Measurements from ENCODE around the gene MLN. TPM values are rescaled to one million over a fixed set of nuclear protein-coding genes. Genes with fewer than 3 reads are reported as not detected.

The MLN gene
- total and polyA plus RNA-seq, 2 donors (not counting 1 experiment from before 2014, with no cell fraction given): not detected

DNA sequence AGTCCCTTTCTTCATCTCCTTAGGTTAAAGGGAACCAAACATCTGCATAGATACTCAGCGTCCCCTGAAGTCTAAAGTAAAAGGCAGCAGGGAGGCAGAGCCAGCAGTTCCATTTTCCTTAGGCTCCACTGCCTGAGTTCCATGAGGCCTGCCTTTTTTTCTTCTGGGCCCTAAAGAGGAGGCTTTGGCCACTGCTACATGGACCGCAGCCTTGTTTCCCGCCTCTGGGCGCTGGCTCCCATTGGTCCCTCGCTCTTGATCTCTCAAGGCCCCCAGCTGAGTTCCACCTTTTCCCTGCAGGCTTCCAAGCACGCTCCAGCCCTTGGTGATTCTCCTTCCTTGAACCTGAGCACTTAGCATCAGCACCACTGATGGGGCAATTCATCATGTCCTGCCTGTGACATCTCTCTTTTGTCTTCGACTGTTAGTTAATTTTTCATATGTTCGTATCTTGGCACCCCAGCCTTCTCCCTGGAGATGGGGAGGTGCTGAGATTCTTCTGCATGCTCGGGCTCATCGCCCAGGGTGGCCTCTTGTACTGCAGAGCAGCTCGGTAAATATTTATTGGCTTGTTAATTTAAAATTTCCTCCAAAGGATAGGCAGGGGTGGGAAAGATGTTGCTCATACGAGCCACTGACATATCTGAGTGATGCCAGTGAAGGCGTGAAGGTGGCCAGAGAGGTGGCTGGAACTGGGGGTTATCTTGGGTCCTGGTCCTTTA lies 3.4 kb downstream of the MLN start:
- no peak for DNase-seq
- POLR2A ChIA-PET: no interaction called here
- no peaks in the 10 kb centered on the region for H3K79me2 ChIP-seq (ENCODE audit: control insufficient read depth, insufficient read depth, low read length)
- no peaks in the 10 kb centered on the region for H3K9me3 Mint-ChIP-seq (ENCODE audit: insufficient read depth)
- no peak for ATAC-seq (ENCODE audit: low read depth)
- CTCF ChIA-PET: no interaction called here
- H3K9ac ChIP-seq (ENCODE audit: low read length): no peak overlapping the region
- WGBS (ENCODE audit: insufficient coverage): 83% methylated on average over 12 of the region's 13 CpGs
- no peak overlapping the region for H3K4me2 ChIP-seq (replicated peaks; ENCODE audit: low read depth, low read length, poor library complexity, severe bottlenecking)
- H3K27ac ChIP-seq (ENCODE audit: low read length in 2 of 2): no peak overlapping the region
- no peaks in the 10 kb centered on the region for H3K4me1 ChIP-seq (ENCODE audit: control insufficient read depth in 2 of 2, insufficient read depth in 2 of 2, low read length in 2 of 2)
- no peak overlapping the region for H2AFZ ChIP-seq (ENCODE audit: insufficient read depth, low read depth, low read length, poor library complexity, severe bottlenecking)
- no peak overlapping the region for H3K27ac Mint-ChIP-seq
- intact Hi-C loops (cut with micrococcal nuclease): no loop called here
- H3K9me3 ChIP-seq (ENCODE audit: control extremely low read depth in 1 of 3, control insufficient read depth in 2 of 3, insufficient read depth in 1 of 3, low read length in 2 of 3): peaks cover 0 to 1% (median 0%) of the 10 kb centered on the region in 3 donors
- no peak overlapping the region for H3K4me3 ChIP-seq (ENCODE audit: control extremely low read depth in 1 of 5, extremely low read depth in 1 of 5, insufficient read depth in 1 of 5, low read depth in 2 of 5, low read length in 4 of 5)
- H3K4me1 Mint-ChIP-seq: no peaks in the 10 kb centered on the region
- H3K4me3 Mint-ChIP-seq: no peak overlapping the region
- no peaks in the 10 kb centered on the region for H4K20me1 ChIP-seq (ENCODE audit: control insufficient read depth, insufficient read depth, low read length, poor library complexity, severe bottlenecking)
- H3K27me3 Mint-ChIP-seq: peaks cover 56% of the 10 kb centered on the region
- TF ChIP-seq, protein P1, sequence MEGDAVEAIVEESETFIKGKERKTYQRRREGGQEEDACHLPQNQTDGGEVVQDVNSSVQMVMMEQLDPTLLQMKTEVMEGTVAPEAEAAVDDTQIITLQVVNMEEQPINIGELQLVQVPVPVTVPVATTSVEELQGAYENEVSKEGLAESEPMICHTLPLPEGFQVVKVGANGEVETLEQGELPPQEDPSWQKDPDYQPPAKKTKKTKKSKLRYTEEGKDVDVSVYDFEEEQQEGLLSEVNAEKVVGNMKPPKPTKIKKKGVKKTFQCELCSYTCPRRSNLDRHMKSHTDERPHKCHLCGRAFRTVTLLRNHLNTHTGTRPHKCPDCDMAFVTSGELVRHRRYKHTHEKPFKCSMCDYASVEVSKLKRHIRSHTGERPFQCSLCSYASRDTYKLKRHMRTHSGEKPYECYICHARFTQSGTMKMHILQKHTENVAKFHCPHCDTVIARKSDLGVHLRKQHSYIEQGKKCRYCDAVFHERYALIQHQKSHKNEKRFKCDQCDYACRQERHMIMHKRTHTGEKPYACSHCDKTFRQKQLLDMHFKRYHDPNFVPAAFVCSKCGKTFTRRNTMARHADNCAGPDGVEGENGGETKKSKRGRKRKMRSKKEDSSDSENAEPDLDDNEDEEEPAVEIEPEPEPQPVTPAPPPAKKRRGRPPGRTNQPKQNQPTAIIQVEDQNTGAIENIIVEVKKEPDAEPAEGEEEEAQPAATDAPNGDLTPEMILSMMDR (IDR thresholded peaks at IDR 0.05): no peak
- no peak for TF ChIP-seq EZH2 (IDR thresholded peaks at IDR 0.05; ENCODE audit: borderline replicate concordance, insufficient read depth, low read depth, low read length, poor library complexity, severe bottlenecking)
- H3K36me3 ChIP-seq (replicated peaks in 1 of 2; ENCODE audit: control extremely low read depth in 1 of 2, control insufficient read depth in 1 of 2, extremely low read depth in 1 of 2, insufficient read depth in 2 of 2, low read length in 1 of 2): no peaks in the 10 kb centered on the region
- peaks cover 0 to 22% (median 3%) of the 10 kb centered on the region in 4 experiments for H3K27me3 ChIP-seq (replicated peaks in 1 of 4; ENCODE audit: control extremely low read depth in 1 of 4, control insufficient read depth in 3 of 4, insufficient read depth in 4 of 4, low read length in 3 of 4)

DNA sequence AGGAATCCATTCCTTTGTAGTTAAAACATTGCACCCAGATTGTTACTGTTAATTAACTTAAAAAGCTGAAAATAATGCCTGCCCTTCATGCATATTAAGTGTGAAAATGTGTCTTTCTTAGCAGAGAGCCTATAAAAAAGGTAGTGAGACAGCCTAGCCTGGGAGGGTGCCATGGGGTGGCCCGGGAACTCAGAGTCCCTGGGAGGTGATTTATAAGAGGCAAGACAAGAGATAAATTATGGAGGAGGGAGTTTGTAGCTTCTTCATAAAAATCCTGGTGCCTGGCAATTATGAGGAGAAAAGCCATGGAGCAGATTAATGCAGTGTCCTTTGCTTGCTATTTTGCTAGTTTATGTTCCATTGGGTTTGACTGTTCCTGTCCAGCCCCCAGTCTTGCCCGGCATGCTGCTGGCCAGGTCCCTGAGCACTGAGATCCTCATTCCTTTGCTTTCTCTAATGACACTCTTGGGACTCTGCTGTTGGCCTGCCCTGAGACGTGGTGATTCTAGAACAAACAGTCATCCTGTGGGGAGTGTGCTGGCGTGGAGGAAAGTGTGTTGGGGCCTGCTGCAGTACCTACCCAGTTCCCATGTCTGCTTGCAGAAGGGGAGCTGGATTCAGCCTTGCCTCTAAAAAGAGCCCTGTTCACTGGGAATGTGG lies 4.2 kb downstream of the MLN start:
- WGBS (ENCODE audit: insufficient coverage): 76% methylated on average over 4 of the region's 4 CpGs

More for the DNA sequence above, 4.2 kb downstream of the MLN start:
- Histone ChIP-seq H3K9me3 (ENCODE audit: control extremely low read depth in 1 of 3, control insufficient read depth in 2 of 3, insufficient read depth in 1 of 3, low read length in 2 of 3) (no peaks in the 10 kb centered on the region), H3K79me2 (ENCODE audit: control insufficient read depth, insufficient read depth, low read length) (no peaks in the 10 kb centered on the region), H3K4me2 (replicated peaks; ENCODE audit: low read depth, low read length, poor library complexity, severe bottlenecking) (no peak overlapping the region), H3K36me3 (replicated peaks in 1 of 2; ENCODE audit: control extremely low read depth in 1 of 2, control insufficient read depth in 1 of 2, extremely low read depth in 1 of 2, insufficient read depth in 2 of 2, low read length in 1 of 2) (no peaks in the 10 kb centered on the region), H2AFZ (ENCODE audit: insufficient read depth, low read depth, low read length, poor library complexity, severe bottlenecking) (no peak overlapping the region), H4K20me1 (ENCODE audit: control insufficient read depth, insufficient read depth, low read length, poor library complexity, severe bottlenecking) (no peaks in the 10 kb centered on the region), H3K4me3 (ENCODE audit: control extremely low read depth in 1 of 5, extremely low read depth in 1 of 5, insufficient read depth in 1 of 5, low read depth in 2 of 5, low read length in 4 of 5) (no peak overlapping the region), H3K27me3 (replicated peaks in 1 of 4; ENCODE audit: control extremely low read depth in 1 of 4, control insufficient read depth in 3 of 4, insufficient read depth in 4 of 4, low read length in 3 of 4) (peaks cover 0 to 14% (median 3%) of the 10 kb centered on the region in 4 experiments), H3K9ac (ENCODE audit: low read length) (no peak overlapping the region), H3K27ac (ENCODE audit: low read length in 2 of 2) (no peak overlapping the region), H3K4me1 (ENCODE audit: control insufficient read depth in 2 of 2, insufficient read depth in 2 of 2, low read length in 2 of 2) (no peaks in the 10 kb centered on the region)
- no peak for ATAC-seq (ENCODE audit: low read depth)
- H3K4me3 Mint-ChIP-seq: no peak overlapping the region
- ChIA-PET POLR2A (no interaction called here), CTCF (interaction anchor here (1.5 kb wide), 1 partner anchor 28 kb away, joined by 4 read pairs; no protein-coding TSS in a partner anchor)
- no peaks in the 10 kb centered on the region for H3K9me3 Mint-ChIP-seq (ENCODE audit: insufficient read depth)
- H3K27ac Mint-ChIP-seq: no peak overlapping the region
- H3K27me3 Mint-ChIP-seq: peaks cover 53% of the 10 kb centered on the region
- TF ChIP-seq EZH2 (IDR thresholded peaks at IDR 0.05; ENCODE audit: borderline replicate concordance, insufficient read depth, low read depth, low read length, poor library complexity, severe bottlenecking): no peak
- intact Hi-C loops (cut with micrococcal nuclease): no loop called here
- H3K4me1 Mint-ChIP-seq: no peaks in the 10 kb centered on the region
- DNase-seq: no peak

All from B cell (primary cell).